ENCODE data around the gene DIAPH3. TPM values are rescaled to one million over a fixed set of nuclear protein-coding genes. Genes with fewer than 3 reads are reported as not detected.

The DIAPH3 gene
- total RNA-seq, 1 experiment from 2014 or later = 11.4 TPM

- Mint-ChIP-seq H3K27me3 (ENCODE audit: unreplicated experiment) (no peaks in the 10 kb centered on the region), H3K9me3 (ENCODE audit: low read depth, unreplicated experiment) (no peaks in the 10 kb centered on the region), H3K4me3 (ENCODE audit: low read depth, unreplicated experiment) (no peak overlapping the region), H3K27ac (ENCODE audit: unreplicated experiment) (no peak overlapping the region), H3K4me1 (ENCODE audit: low read depth, unreplicated experiment) (peaks cover 25% of the 10 kb centered on the region), H3K36me3 (ENCODE audit: insufficient read depth, unreplicated experiment) (no peaks in the 10 kb centered on the region)
- no TSS peak for BruUV-seq (replicated peaks)
- no peak for DNase-seq
- intact Hi-C loops (cut with micrococcal nuclease; ENCODE audit: unreplicated experiment) = no loop called here
- TF ChIP-seq CTCF (IDR thresholded peaks at IDR 0.05; ENCODE audit: unreplicated experiment) = no peak
- CTCF ChIA-PET = interaction anchor here (0.7 kb wide), 1 partner anchor 8 kb away, joined by 3 read pairs; no protein-coding TSS in a partner anchor
Observed at GRCh38 chr13:60152114-60152513, 11.6 kb downstream of the DIAPH3 start.

- Mint-ChIP-seq H3K36me3 (ENCODE audit: insufficient read depth, unreplicated experiment) (no peaks in the 10 kb centered on the region), H3K9me3 (ENCODE audit: low read depth, unreplicated experiment) (no peaks in the 10 kb centered on the region), H3K4me1 (ENCODE audit: low read depth, unreplicated experiment) (peaks cover 25% of the 10 kb centered on the region), H3K4me3 (ENCODE audit: low read depth, unreplicated experiment) (no peak overlapping the region), H3K27ac (ENCODE audit: unreplicated experiment) (no peak overlapping the region), H3K27me3 (ENCODE audit: unreplicated experiment) (no peaks in the 10 kb centered on the region)
- no TSS peak for BruUV-seq (replicated peaks)
- no peak for DNase-seq
- CTCF ChIA-PET = no interaction called here
- TF ChIP-seq CTCF (IDR thresholded peaks at IDR 0.05; ENCODE audit: unreplicated experiment) = no peak
- intact Hi-C loops (cut with micrococcal nuclease; ENCODE audit: unreplicated experiment) = no loop called here
Observed at GRCh38 chr13:60150538-60150937, 13.2 kb downstream of the DIAPH3 start.

GRCh38 chr13:60148918-60149317 lies 14.8 kb downstream of the DIAPH3 start:
- no TSS peak for BruUV-seq (replicated peaks)
- no peak overlapping the region for H3K4me3 Mint-ChIP-seq (ENCODE audit: low read depth, unreplicated experiment)
- no peaks in the 10 kb centered on the region for H3K36me3 Mint-ChIP-seq (ENCODE audit: insufficient read depth, unreplicated experiment)
- no peak for DNase-seq
- intact Hi-C loops (cut with micrococcal nuclease; ENCODE audit: unreplicated experiment) = no loop called here
- H3K9me3 Mint-ChIP-seq (ENCODE audit: low read depth, unreplicated experiment) = no peaks in the 10 kb centered on the region
- no peak overlapping the region for H3K27ac Mint-ChIP-seq (ENCODE audit: unreplicated experiment)
- H3K27me3 Mint-ChIP-seq (ENCODE audit: unreplicated experiment) = no peaks in the 10 kb centered on the region
- CTCF ChIA-PET = no interaction called here
- TF ChIP-seq CTCF (IDR thresholded peaks at IDR 0.05; ENCODE audit: unreplicated experiment) = no peak
- H3K4me1 Mint-ChIP-seq (ENCODE audit: low read depth, unreplicated experiment) = peaks cover 28% of the 10 kb centered on the region

- no peak for TF ChIP-seq CTCF (IDR thresholded peaks at IDR 0.05; ENCODE audit: unreplicated experiment)
- Mint-ChIP-seq H3K4me3 (ENCODE audit: low read depth, unreplicated experiment) (no peak overlapping the region), H3K27me3 (ENCODE audit: unreplicated experiment) (no peaks in the 10 kb centered on the region), H3K9me3 (ENCODE audit: low read depth, unreplicated experiment) (no peaks in the 10 kb centered on the region), H3K27ac (ENCODE audit: unreplicated experiment) (no peak overlapping the region), H3K4me1 (ENCODE audit: low read depth, unreplicated experiment) (peaks cover 39% of the 10 kb centered on the region), H3K36me3 (ENCODE audit: insufficient read depth, unreplicated experiment) (no peaks in the 10 kb centered on the region)
- intact Hi-C loops (cut with micrococcal nuclease; ENCODE audit: unreplicated experiment) = no loop called here
- CTCF ChIA-PET = no interaction called here
- DNase-seq = no peak
- no TSS peak for BruUV-seq (replicated peaks)
Observed at GRCh38 chr13:60147361-60147760, 16.4 kb downstream of the DIAPH3 start.

Data from Calu3 (cell line).